ENCODE measurements around the gene HUWE1. TPM values are rescaled to one million over a fixed set of nuclear protein-coding genes. Genes with fewer than 3 reads are reported as not detected.
"Not testable (repeated sequence)": the region's sequence is repeated elsewhere in the genome, so short reads cannot be mapped to it uniquely, and the experiment has no call there.

Gene HUWE1
- total RNA-seq, 2 experiments from 2014 or later = 235 to 251 TPM

GRCh38 chrX:53531255-53531966, 155.1 kb downstream of the HUWE1 start:
- H3K27ac Mint-ChIP-seq, H3K9me3 Mint-ChIP-seq, CTCF ChIA-PET, H3K4me1 Mint-ChIP-seq, H3K4me3 Mint-ChIP-seq, DNase-seq, H3K27me3 Mint-ChIP-seq: not testable (repeated sequence)
- peaks cover 28% of the 10 kb centered on the region for H3K36me3 Mint-ChIP-seq (ENCODE audit: low read depth)
- POLR2A ChIA-PET = interaction anchor here (0.6 kb wide), 1 partner anchor 488 kb away, joined by 3 read pairs; no protein-coding TSS in a partner anchor

- H3K27ac Mint-ChIP-seq = no peak overlapping the region
- no peaks in the 10 kb centered on the region for H3K9me3 Mint-ChIP-seq
- no peak for DNase-seq
- H3K36me3 Mint-ChIP-seq (ENCODE audit: low read depth) = peaks cover 2% of the 10 kb centered on the region
- no peaks in the 10 kb centered on the region for H3K27me3 Mint-ChIP-seq
- no peaks in the 10 kb centered on the region for H3K4me1 Mint-ChIP-seq
- POLR2A ChIA-PET = no interaction called here
- CTCF ChIA-PET = no interaction called here
- no peak overlapping the region for H3K4me3 Mint-ChIP-seq
Observed at GRCh38 chrX:53526999-53527398, 159.5 kb downstream of the HUWE1 start.

- POLR2A ChIA-PET = no interaction called here
Observed at GRCh38 chrX:53511322-53511721, 175.2 kb downstream of the HUWE1 start.

GRCh38 chrX:53504035-53504434, 182.5 kb downstream of the HUWE1 start:
- H3K4me1 Mint-ChIP-seq; H3K4me3 Mint-ChIP-seq; H3K36me3 Mint-ChIP-seq (ENCODE audit: low read depth); CTCF ChIA-PET; POLR2A ChIA-PET; DNase-seq; H3K9me3 Mint-ChIP-seq; H3K27ac Mint-ChIP-seq; H3K27me3 Mint-ChIP-seq: not testable (repeated sequence)

More at GRCh38 chrX:53511322-53511721, 175.2 kb downstream of the HUWE1 start:
- CTCF ChIA-PET = no interaction called here
- H3K27me3 Mint-ChIP-seq = peaks cover 4% of the 10 kb centered on the region
- H3K36me3 Mint-ChIP-seq (ENCODE audit: low read depth) = no peaks in the 10 kb centered on the region
- H3K9me3 Mint-ChIP-seq = no peaks in the 10 kb centered on the region
- no peak for DNase-seq
- H3K27ac Mint-ChIP-seq = no peak overlapping the region
- H3K4me3 Mint-ChIP-seq = no peak overlapping the region
- no peaks in the 10 kb centered on the region for H3K4me1 Mint-ChIP-seq

- no peaks in the 10 kb centered on the region for H3K4me1 Mint-ChIP-seq
- no peak overlapping the region for H3K27ac Mint-ChIP-seq
- POLR2A ChIA-PET = no interaction called here
- H3K9me3 Mint-ChIP-seq = no peaks in the 10 kb centered on the region
- peaks cover 5% of the 10 kb centered on the region for H3K27me3 Mint-ChIP-seq
- no peak overlapping the region for H3K4me3 Mint-ChIP-seq
- H3K36me3 Mint-ChIP-seq (ENCODE audit: low read depth) = no peaks in the 10 kb centered on the region
- no peak for DNase-seq
- CTCF ChIA-PET = interaction anchor here (1.3 kb wide), 1 partner anchor 13 kb away, joined by 5 read pairs; no protein-coding TSS in a partner anchor
Observed at GRCh38 chrX:53494436-53494835, 192.1 kb downstream of the HUWE1 start.

- POLR2A ChIA-PET = no interaction called here
- Mint-ChIP-seq H3K4me3 (no peak overlapping the region), H3K27ac (no peak overlapping the region), H3K27me3 (no peaks in the 10 kb centered on the region), H3K4me1 (no peaks in the 10 kb centered on the region), H3K9me3 (no peaks in the 10 kb centered on the region), H3K36me3 (ENCODE audit: low read depth) (no peaks in the 10 kb centered on the region)
- DNase-seq = no peak
- CTCF ChIA-PET = no interaction called here
Observed at GRCh38 chrX:53486285-53486684, 200.2 kb downstream of the HUWE1 start.

- ChIA-PET POLR2A (no interaction called here), CTCF (no interaction called here)
- H3K27ac Mint-ChIP-seq = no peak overlapping the region
- DNase-seq = no peak
- H3K4me1 Mint-ChIP-seq = no peaks in the 10 kb centered on the region
- H3K9me3 Mint-ChIP-seq = no peaks in the 10 kb centered on the region
- no peaks in the 10 kb centered on the region for H3K27me3 Mint-ChIP-seq
- no peak overlapping the region for H3K4me3 Mint-ChIP-seq
- no peaks in the 10 kb centered on the region for H3K36me3 Mint-ChIP-seq (ENCODE audit: low read depth)
Observed at GRCh38 chrX:53483838-53484405, 202.6 kb downstream of the HUWE1 start.

- Mint-ChIP-seq H3K27ac (no peak overlapping the region), H3K27me3 (no peaks in the 10 kb centered on the region), H3K4me3 (no peak overlapping the region), H3K36me3 (ENCODE audit: low read depth) (no peaks in the 10 kb centered on the region), H3K9me3 (no peaks in the 10 kb centered on the region), H3K4me1 (no peaks in the 10 kb centered on the region)
- DNase-seq = no peak
- CTCF ChIA-PET = interaction anchor here (0.5 kb wide), 1 partner anchor 1997 kb away, joined by 3 read pairs; no protein-coding TSS in a partner anchor
- POLR2A ChIA-PET = no interaction called here
Observed at GRCh38 chrX:53483416-53483815, 203.1 kb downstream of the HUWE1 start.

Small RNA genes lying within 50 kb of the gene (microRNA-seq; reads per million reads assigned to microRNA genes)
- 2,397 reads per million, percentile 91 among the genes with 10 or more reads in this experiment for gene MIR98 (ENCODE audit: borderline microRNAs expressed, borderline replicate concordance)
- 1,291 reads per million, percentile 88 among the genes with 10 or more reads in this experiment for gene MIRLET7F2 (ENCODE audit: borderline microRNAs expressed, borderline replicate concordance)
